ENCODE results near the gene HELZ.
A peak's percentile ranks its signal among the peaks of the same experiment; 100 is the strongest.
"Not testable (repeated sequence)": the region's sequence is repeated elsewhere in the genome, so short reads cannot be mapped to it uniquely, and the experiment has no call there.

HELZ gene, protein sequence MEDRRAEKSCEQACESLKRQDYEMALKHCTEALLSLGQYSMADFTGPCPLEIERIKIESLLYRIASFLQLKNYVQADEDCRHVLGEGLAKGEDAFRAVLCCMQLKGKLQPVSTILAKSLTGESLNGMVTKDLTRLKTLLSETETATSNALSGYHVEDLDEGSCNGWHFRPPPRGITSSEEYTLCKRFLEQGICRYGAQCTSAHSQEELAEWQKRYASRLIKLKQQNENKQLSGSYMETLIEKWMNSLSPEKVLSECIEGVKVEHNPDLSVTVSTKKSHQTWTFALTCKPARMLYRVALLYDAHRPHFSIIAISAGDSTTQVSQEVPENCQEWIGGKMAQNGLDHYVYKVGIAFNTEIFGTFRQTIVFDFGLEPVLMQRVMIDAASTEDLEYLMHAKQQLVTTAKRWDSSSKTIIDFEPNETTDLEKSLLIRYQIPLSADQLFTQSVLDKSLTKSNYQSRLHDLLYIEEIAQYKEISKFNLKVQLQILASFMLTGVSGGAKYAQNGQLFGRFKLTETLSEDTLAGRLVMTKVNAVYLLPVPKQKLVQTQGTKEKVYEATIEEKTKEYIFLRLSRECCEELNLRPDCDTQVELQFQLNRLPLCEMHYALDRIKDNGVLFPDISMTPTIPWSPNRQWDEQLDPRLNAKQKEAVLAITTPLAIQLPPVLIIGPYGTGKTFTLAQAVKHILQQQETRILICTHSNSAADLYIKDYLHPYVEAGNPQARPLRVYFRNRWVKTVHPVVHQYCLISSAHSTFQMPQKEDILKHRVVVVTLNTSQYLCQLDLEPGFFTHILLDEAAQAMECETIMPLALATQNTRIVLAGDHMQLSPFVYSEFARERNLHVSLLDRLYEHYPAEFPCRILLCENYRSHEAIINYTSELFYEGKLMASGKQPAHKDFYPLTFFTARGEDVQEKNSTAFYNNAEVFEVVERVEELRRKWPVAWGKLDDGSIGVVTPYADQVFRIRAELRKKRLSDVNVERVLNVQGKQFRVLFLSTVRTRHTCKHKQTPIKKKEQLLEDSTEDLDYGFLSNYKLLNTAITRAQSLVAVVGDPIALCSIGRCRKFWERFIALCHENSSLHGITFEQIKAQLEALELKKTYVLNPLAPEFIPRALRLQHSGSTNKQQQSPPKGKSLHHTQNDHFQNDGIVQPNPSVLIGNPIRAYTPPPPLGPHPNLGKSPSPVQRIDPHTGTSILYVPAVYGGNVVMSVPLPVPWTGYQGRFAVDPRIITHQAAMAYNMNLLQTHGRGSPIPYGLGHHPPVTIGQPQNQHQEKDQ (N-terminal part only)

DNA sequence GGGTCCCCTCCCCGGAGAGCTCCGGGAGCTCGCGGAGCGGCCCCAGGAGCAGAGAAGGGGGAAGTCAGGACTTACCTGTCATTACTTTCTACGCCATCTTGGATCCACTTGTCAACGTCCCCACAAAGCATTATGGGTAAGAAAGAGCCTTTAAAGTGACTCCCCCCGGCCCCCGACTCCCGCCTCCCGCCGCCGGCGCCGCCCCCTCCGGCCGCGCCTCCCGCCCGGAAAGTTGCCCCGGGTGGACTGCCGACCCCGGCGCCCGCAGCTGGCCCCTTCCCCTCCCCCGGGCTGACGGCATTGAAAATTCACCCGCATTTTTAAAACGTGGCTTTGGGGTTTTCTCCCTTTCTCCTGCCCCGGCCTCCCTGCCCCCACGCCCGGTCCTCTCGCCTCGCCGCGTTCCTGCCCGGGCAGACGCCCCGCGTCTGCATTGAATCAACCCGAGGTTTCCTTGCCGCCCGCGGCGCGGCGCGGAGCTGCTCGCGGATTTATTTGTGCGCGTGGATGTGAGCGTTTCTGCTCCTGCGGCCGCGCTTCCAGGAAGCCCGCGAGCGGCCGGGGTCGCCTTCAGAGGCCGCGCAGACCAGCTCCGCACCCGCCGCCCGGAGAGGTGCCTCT lies at the start of gene HELZ:
TSS of gene HELZ (minus strand) at position 124 of the 621 bp plus-strand sequence. CDS start 26,392 bp downstream, outside the sequence.
- peak; percentile 64 to 68 for DNase-seq

DNA sequence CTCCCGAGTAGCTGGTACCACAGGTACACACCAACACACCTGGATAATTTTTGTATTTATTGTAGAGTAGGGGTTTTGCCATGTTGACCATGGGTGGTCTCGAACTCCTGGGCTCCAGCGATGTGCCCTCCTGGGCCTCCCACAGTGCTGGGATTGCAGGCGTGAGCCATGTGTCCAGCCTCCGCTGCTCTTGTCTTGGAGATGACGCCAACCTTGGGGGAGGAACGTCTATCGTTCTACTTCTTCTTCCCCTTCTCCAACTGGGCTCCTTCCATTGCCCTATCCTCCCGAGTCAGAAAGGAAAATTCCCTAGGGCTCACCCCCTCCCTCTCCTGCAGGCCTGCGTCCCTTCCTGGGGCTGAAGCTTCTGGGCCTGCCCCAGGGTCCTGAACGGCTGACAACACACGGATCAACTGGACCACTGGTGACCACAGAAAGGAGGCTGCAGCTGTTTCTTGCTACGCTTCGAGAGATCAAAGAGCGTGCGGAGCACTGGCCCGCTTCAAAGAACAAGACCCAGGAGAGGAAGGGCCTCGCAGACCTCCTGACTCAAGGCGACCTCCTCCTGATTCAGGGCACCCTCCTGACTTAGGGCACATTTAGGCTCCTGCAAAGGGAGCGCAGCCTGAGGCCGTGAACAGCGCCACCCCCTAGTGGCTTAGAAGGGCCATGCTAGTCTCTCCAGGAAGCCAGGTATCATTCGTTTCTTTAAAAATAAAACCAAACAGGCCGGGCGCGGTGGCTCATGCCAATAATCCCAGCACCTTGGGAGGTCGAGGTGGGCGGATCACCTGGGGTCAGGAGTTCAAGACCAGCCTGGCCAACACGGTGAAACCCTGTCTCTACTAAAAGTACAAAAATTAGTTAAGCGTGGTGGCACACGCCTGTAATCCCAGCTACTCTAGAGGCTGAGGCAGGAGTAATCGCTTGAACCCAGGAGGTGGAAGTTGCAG lies 48.5 kb upstream of the HELZ start:
- DNase-seq = peak; percentile 51 to 59

DNA sequence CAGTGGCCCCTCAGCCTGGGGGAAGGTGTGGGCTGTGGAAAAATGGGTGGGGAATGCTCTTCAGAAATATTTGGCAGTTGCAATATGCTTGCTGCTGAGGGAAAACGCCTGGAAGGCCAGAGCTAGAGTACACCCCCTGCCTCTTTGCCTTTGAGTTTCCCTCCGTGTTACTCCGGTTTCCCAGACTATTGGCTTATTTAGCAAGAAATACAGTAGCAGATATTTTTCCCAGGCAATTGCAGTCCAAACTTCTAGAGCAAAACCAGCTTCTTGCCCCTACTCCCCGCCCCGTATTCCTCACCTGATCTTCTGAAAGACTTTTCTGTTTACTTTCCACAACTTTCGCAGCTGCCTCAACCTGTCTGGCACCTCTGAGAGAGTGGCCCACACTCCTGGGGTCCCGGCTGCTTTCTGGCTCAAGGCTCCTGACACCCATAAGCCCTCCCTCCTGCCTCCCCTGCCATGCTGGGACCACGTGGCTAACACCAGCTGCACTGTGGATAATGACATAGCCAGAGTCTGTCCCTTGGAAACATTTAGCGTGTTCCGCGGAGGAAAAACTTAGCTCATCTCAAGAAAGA lies 45.8 kb upstream of the HELZ start:
- no peak for DNase-seq

DNA sequence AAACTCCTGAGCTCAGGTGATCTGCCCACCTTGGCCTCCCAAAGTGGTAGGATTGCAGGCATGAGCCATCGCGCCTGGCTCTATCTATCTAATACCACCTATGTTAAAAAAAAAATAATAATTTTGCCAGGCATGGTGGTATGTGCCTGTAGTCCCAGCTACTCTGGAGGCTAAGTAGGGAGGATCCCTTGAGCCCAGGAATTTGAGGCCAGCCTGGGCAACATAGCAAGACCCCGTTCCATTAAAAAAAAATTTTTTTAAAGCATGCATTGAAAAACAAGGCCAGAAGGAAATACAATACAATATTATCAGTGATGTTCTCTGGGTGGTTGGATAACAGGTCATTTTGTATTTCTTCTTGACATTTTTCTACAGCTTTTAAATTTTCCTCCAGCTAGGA lies 45.2 kb upstream of the HELZ start:
- DNase-seq = no peak

DNA sequence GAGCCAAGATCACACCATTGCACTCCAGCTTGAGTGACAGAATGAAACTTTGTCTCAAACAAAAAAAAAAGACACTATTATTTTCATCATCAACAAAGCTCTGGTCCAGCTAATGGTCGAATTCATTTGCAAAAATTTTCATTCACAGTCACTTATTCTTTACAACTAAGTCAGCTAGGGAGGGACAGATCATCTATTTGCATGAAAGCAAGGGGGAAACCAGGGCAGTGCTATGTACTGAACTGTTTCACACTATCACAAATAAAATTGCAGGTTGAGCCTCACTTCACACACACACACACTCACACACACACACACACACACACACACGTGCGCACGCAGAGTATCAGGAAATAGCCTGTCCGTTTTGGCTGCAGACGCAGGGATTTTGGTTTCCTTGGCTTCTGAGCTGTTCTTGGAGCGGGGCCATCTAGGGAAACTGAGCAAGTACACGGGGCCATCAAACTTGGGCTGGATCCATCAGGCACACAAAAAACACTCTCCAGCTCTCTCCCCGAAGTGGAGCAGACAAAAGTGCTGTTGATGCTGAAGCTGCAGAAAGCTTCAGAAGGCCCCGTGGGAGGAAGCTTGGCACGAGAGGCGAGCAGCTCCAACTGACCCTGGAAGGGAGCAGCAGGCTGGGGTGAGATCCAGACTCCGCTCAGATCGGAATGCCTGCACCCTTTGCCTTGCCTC lies 44.3 kb upstream of the HELZ start:
- no peak for DNase-seq

DNA sequence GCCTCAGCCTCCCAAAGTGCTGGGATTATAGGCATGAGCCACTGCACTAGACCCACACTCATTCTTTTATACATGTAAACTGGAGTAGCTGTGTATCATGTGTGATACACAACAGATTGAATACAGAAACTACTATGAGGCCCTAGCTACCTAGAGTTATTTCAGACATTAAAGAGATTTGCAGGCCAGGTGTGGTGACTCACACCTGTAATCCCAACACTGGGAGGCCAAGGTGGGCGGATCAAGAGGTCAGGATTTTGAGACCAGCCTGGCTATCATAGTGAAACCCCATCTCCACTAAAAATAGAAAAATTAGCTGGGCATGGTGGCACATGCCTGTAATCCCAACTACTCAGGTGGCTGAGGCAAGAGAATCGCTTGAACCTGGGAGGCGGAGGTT lies 41.8 kb upstream of the HELZ start:
- not testable (repeated sequence) for DNase-seq

DNA sequence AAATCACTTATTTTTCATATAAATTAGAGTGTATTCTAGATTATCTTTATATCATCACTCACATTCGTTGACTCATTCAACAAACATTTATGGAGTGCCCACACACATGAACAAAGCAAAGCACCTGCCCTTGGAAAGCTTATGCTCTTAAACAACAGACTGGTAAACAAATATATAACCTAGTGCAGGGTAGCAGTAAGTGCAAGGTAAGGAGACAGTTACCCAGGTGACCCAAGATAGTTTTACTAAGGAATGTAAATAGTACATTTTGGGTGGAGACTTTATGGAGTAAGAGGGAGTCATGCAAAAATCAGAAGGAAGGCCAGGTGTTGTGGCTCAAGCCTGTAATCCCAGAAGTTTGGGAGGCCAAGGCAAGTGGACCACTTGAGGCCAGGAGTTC lies 40.4 kb upstream of the HELZ start:
- DNase-seq = no peak

DNA sequence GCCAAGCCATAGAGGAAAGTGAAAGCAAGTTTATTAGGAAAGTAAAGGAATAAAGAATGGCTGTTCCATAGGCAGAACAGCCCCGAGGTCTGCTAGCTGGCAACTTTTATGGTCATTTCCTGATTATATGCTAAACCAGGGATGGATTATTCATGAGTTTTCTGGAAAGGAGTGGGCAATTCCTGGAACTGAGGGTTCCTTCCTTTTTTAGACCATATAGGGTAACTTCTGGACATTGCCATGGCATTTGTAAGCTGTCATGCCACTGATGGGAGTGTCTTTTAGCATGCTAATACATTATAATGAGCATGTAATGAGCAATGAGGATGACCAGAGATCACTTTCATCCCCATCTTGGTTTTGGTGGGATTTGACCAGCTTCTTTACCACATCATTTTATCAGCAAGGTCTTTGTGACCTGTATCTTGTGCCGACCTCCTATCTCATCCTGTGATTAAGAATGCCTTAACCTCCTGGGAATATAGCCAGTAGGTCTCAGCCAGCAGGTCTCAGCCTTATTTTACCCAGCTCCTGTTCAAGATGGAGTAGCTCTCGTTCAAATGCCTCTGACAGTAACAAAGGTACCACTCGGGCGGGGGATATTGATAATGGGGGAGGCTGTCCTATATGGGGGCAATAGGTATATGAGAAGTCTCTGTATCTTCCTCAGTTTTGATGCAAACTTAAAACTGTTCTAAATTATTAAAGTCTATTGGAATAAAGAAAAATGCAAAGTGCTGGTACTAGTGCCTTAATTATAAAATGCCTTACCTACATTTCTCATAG lies 38.9 kb upstream of the HELZ start:
- no peak for DNase-seq

DNA sequence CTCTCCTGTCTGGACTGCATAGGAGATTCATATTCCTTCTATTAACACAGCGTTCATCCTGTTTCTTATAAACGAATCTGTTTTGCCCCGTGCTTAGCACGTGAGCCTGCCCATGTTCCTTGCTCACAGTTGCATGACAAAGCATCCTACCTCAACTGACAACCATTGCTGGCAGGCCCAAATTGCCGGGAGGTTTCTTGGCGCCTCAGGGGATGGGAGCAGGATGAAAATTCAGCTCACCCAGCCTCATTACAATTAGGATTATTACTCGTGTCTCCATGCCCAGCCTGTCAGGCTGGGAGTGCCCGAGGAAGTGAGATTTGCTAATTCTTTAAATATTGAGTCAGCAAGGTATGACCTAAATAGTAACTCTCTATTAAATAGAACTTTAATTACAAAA lies 36.7 kb upstream of the HELZ start:
- no peak for DNase-seq

DNA sequence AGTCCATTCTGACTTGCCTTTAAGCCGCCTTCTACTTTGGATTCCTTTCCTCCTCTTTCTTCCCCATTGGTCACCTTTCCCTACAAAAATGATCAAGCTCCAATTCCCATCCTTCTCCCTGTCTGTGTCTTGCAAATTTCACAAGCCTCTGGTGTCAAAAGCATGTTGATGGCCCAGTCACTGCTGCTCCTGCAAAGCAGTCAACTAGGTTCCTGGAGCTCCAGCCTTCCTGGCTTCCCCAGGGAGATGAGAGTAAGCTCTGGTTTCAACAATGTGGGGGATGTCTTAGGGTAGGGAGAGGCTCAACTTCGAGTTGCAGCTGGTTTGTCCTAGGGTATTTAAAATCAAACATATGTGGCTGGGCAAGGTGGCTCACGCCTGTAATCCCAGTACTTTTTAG lies 36.1 kb upstream of the HELZ start:
- no peak for DNase-seq

DNA sequence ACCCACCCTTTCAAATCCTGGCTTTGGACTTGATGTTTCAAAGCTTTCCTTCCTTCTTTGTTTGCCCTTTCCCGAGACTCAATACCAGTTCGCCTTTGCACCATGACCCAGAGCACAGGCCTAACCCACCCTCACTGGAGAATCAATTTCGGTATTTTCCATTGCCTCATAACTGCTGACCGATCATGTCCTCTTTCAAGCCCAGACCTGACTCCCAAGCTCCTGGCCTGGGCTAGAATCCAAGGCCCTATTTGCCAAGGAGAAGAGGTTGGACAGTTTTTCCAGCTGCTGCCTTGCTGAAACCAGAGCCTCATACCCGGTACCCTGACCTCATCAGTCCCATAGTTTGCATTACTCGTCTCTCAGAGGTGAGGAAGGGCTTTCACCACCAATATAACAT lies 35.3 kb upstream of the HELZ start:
- no peak for DNase-seq

DNA sequence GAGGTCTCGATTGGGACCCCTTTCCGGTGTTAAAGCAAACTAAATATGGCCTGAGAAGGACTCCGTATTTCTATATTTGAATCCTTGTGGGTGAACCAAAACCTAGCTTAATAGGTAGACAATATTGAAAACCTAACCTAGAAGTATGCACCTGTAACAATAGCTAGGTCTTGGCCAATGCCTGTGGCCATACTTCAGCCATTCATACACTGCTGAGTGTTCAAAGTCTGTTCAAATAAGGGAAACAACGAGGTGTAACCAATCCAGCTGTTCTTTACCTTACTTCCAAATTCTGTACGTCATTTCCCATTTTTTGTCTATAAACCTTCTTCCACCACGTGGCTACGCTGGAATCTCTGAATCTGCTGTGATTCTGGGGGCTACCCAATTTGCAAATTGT lies 34.1 kb upstream of the HELZ start:
- no peak for DNase-seq

DNA sequence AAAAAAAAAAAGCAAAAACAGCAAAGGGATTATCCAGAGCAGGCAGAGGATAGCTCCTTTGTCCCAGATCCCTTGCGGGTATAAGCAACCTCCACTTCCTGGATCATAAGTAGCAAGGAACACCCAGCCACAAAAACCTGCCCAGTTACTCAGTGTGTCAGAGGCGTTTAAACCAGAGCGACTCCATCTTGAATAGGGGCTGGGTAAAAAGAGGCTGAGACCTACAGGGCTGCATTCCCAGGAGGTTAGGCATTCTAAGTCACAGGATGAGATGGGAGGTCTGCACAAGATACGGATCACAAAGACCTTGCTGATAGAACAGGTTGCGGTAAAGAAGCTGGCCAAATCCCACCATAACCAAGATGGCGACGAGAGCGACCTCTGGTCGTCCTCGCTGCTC lies 33.4 kb upstream of the HELZ start:
- DNase-seq = no peak

DNA sequence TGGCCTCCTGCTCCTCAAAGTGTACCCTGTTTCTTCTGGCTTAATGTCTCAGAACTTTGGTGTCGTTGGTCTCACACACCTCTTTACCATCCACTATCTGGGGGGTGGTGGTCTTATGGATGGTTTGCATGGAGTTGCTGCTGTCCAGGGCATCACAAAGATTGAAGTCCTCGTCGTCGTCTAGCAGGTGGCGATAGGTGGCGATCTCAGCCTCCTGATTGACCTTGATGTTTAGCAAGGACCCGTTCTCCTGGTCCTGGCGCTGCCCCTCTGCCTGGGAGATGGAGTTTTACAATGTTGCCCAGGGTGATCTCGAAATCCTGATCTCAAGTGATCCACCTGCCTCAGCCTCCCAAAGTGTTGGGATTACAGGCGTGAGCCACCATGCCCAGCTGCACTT lies 31.1 kb upstream of the HELZ start:
- DNase-seq = no peak

DNA sequence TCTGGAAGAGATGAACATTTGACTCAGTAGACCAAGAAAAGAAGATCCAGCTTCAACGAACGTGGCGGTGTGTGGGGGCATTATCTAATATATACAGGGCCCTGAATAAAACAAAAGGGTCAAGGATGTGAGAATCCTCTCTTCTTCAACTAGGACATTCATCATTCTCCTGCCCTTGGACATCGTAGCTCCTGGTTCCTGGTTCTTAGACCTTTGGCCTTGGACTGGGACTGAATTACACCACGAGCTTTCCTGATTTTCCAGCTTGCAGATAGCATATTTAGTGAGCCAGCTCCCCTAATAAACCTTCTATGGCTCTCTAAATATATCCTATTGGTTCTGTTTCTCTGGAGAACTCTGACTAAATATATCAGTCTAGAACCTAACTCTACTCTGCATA lies 29.5 kb upstream of the HELZ start:
- DNase-seq = no peak

DNA sequence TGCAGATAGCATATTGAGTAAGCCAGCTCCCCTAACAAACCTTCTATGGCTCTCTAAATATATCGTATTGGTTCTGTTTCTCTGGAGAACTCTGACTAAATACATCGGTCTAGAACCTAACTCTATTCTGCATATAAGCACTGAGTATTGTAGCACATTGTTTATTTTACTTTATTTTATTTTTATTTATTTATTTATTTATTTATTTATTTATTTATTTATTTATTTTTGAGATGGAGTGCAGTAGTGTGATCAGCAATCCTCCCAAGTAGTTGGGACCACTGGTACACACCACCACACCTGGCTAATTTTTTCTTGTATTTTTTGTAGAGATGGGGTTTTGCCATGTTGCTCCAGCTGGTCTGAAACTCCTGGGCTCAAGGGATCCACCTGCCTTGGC lies 28.9 kb upstream of the HELZ start:
- no peak for DNase-seq

DNA sequence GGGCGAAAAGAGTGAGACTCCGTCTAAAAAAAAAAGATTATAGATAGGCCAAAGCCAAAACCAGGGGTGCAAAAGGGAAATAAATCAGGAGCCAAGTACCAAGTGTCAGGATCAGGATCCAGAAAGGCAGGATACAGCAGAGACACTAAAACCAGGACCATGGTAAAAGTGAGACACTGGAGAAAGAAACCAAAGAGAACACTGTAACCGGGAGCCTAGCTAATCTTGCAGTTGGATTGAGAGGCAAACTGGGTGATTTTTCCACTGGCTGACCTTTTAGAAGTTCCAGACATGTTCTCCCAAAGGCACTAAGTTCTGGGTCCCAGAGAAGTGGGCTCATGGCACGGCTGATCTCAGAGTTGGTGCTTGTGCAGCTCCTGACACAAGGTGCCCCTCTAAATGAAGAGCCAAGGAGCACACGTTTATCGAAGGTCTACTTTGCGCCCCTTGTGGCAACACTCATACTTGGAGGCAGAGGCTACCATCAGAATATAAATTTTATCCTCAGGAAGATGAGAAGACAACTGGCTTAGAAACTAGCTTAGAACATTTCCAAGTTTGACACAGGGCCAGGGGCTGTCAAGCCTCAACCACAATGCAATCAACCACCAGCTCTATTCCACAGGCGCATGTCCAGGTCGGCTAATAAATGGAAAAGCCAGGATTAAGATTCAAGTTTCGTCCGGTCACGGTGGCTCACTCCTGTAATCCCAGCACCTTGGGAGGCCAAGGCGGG lies 27.5 kb upstream of the HELZ start:
- no peak for DNase-seq

DNA sequence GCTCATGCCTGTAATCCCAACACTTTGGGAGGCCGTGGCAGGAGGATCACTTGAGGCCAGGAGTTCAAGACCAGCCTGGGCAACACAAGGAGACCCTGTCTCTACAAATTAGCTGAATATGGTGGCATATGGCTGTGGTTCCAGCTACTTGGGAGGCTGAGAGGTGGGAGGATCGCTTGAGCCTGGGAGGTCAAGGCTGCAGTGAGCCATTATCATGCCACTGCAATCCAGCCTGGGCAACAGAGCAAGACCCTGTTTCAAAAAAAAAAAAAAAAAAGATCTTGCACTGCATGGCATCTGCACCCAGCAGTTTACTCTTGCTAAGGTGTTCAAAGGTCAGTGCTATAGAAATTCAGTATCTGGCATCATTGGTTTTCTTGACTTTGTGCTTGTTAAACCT lies 26.2 kb upstream of the HELZ start:
- not testable (repeated sequence) for DNase-seq

DNA sequence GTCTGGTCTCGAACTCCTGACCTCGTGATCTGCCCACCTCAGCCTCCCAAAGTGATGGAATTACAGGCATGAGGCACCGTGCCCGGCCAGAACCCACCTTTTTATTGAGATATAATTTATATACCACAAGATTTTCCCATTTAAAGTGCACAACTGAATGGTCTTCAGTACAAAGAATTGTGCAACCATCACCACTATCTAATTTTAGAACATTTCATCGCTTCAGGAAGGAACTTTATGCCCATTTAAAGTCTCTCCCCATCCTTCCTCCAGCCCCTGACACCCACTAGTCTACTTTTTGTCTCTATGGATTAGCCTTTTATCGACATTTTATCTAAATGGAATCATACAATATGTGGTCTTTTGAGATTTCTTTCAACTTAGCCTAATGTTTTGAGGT lies 25.4 kb upstream of the HELZ start:
- no peak for DNase-seq
